WTC11 (cell line): Measurements from ENCODE around the gene RBFOX2. TPM values are rescaled to one million over a fixed set of nuclear protein-coding genes. Genes with fewer than 3 reads are reported as not detected.

Source experiments
- ATAC-seq: fragments of 200-7000 bp; cut with Tn5 transposase; 2 replicates; pipeline ENCODE4 v1.10.0; 2021; ENCODE audit warnings: mild to moderate bottlenecking, moderate library complexity
- CTCF ChIA-PET: fragments of 300-600 bp; sonication (Branson Sonifier 250); formaldehyde crosslinking; loops from one replicate; lab custom pipeline; 2021; ENCODE audit warnings: antibody characterized with exemption; lab: Charles Lee
- POLR2A ChIA-PET: fragments of 350-600 bp; sonication (Branson Sonifier 250); formaldehyde crosslinking; loops from one replicate; lab custom pipeline; 2021; ENCODE audit warnings: antibody characterized with exemption; lab: Charles Lee
- DNase-seq: peaks from one replicate; pipeline ENCODE4 v3.0.0; 2021; ENCODE audit warnings: low spot score
- H3K27ac Mint-ChIP-seq: 2 replicates; pipeline ENCODE4 v1.8.0; 2021; ENCODE audit warnings: mixed read lengths
- H3K27me3 Mint-ChIP-seq: 2 replicates; pipeline ENCODE4 v1.8.0; 2021; ENCODE audit warnings: low read depth, mild to moderate bottlenecking, moderate library complexity, mixed read lengths
- H3K36me3 Mint-ChIP-seq: 2 replicates; pipeline ENCODE4 v1.8.0; 2021; ENCODE audit warnings: mixed read lengths
- H3K4me1 Mint-ChIP-seq: 2 replicates; pipeline ENCODE4 v1.8.0; 2022; ENCODE audit warnings: mixed read lengths
- H3K4me3 Mint-ChIP-seq: 2 replicates; pipeline ENCODE4 v1.8.0; 2021; ENCODE audit warnings: mild to moderate bottlenecking, moderate library complexity, mixed read lengths
- H3K9me3 Mint-ChIP-seq: 2 replicates; pipeline ENCODE4 v1.8.0; 2021; ENCODE audit warnings: mixed read lengths
- AFF4 ChIP-seq: sonication (generic); formaldehyde crosslinking; IDR thresholded peaks from 2 replicates; pipeline ENCODE4 v1.8.1; 2023; ENCODE audit warnings: mild to moderate bottlenecking, missing genetic modification reagents, borderline replicate concordance
- AR ChIP-seq: fragments of 250-450 bp; sonication (Bioruptor Pico); IDR thresholded peaks from 2 replicates; pipeline ENCODE4 v1.9.0; 2021; ENCODE audit warnings: mild to moderate bottlenecking
- IRF1 ChIP-seq: sonication (generic); formaldehyde crosslinking; IDR thresholded peaks from 2 replicates; pipeline ENCODE4 v1.8.0; 2023; ENCODE audit warnings: missing genetic modification reagents
- JUN ChIP-seq: sonication (generic); formaldehyde crosslinking; IDR thresholded peaks from 2 replicates; pipeline ENCODE4 v1.8.0; 2023; ENCODE audit warnings: mild to moderate bottlenecking, missing genetic modification reagents
- MAX ChIP-seq: sonication (generic); formaldehyde crosslinking; IDR thresholded peaks from 2 replicates; pipeline ENCODE4 v1.8.0; 2022; ENCODE audit warnings: mild to moderate bottlenecking, missing genetic modification reagents
- OVOL2 ChIP-seq: fragments of 250-450 bp; sonication (Bioruptor Pico); IDR thresholded peaks from 2 replicates; pipeline ENCODE4 v1.9.0; 2021; ENCODE audit warnings: mild to moderate bottlenecking, borderline replicate concordance
- SMAD4 ChIP-seq: sonication (generic); formaldehyde crosslinking; IDR thresholded peaks from 2 replicates; pipeline ENCODE4 v1.8.0; 2022; ENCODE audit warnings: mild to moderate bottlenecking, missing genetic modification reagents
- SOX15 ChIP-seq: fragments of 250-450 bp; sonication (Bioruptor Pico); IDR thresholded peaks from 2 replicates; pipeline ENCODE4 v1.9.0; 2021; ENCODE audit warnings: mild to moderate bottlenecking
- TCF7 ChIP-seq: sonication (generic); formaldehyde crosslinking; IDR thresholded peaks from 2 replicates; pipeline ENCODE4 v1.8.0; 2022; ENCODE audit warnings: mild to moderate bottlenecking, low read depth, missing genetic modification reagents, moderate library complexity
- ZNF671 ChIP-seq: fragments of 250-450 bp; sonication (Bioruptor Pico); IDR thresholded peaks from 2 replicates; pipeline ENCODE4 v1.8.0; 2021; ENCODE audit warnings: mild to moderate bottlenecking
- total RNA-seq: library from RNA; stranded (reverse); gene quantifications from 3 replicates; pipeline ENCODE4 v1.2.3, GENCODE V29; 2021
- TF ChIP-seq, protein P1 (sequence below): fragments of 250-450 bp; sonication (Bioruptor Pico); IDR thresholded peaks from 2 replicates; pipeline ENCODE4 v1.9.0; 2021; ENCODE audit warnings: mild to moderate bottlenecking
- TF ChIP-seq, protein P2 (sequence below): sonication (generic); formaldehyde crosslinking; IDR thresholded peaks from 2 replicates; pipeline ENCODE4 v1.8.1; 2023; ENCODE audit warnings: mild to moderate bottlenecking, missing genetic modification reagents

Gene RBFOX2
- total RNA-seq, 1 experiment from 2014 or later, result 107 TPM

GRCh38 chr22:35711336-35711735 lies 317.3 kb downstream of the RBFOX2 start:
- CTCF ChIA-PET, result interaction anchor here (0.7 kb wide), 1 partner anchor 354 kb away, joined by 3 read pairs; no protein-coding TSS in a partner anchor

More at GRCh38 chr22:35711336-35711735, 317.3 kb downstream of the RBFOX2 start:
- Mint-ChIP-seq H3K4me3 (no peak overlapping the region), H3K4me1 (no peaks in the 10 kb centered on the region), H3K27ac (no peak overlapping the region), H3K36me3 (no peaks in the 10 kb centered on the region), H3K27me3 (no peaks in the 10 kb centered on the region), H3K9me3 (peaks cover 9% of the 10 kb centered on the region)
- POLR2A ChIA-PET, result no interaction called here
- ATAC-seq (no peak), DNase-seq (no peak)
- no peak for TF ChIP-seq SMAD4
- no peak for TF ChIP-seq OVOL2 (CRISPR knock-in tag)
- no peak for TF ChIP-seq IRF1
- TF ChIP-seq ZNF671 (CRISPR knock-in tag), result no peak
- TF ChIP-seq JUN (CRISPR knock-in tag), result no peak
- TF ChIP-seq TCF7, result no peak
- TF ChIP-seq AR (CRISPR knock-in tag), result no peak
- no peak for TF ChIP-seq AFF4 (CRISPR knock-in tag)
- TF ChIP-seq MAX (CRISPR knock-in tag), result no peak
- TF ChIP-seq, protein P1, sequence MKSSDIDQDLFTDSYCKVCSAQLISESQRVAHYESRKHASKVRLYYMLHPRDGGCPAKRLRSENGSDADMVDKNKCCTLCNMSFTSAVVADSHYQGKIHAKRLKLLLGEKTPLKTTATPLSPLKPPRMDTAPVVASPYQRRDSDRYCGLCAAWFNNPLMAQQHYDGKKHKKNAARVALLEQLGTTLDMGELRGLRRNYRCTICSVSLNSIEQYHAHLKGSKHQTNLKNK (CRISPR knock-in tag), result no peak
- TF ChIP-seq SOX15 (CRISPR knock-in tag), result no peak
- TF ChIP-seq, protein P2, sequence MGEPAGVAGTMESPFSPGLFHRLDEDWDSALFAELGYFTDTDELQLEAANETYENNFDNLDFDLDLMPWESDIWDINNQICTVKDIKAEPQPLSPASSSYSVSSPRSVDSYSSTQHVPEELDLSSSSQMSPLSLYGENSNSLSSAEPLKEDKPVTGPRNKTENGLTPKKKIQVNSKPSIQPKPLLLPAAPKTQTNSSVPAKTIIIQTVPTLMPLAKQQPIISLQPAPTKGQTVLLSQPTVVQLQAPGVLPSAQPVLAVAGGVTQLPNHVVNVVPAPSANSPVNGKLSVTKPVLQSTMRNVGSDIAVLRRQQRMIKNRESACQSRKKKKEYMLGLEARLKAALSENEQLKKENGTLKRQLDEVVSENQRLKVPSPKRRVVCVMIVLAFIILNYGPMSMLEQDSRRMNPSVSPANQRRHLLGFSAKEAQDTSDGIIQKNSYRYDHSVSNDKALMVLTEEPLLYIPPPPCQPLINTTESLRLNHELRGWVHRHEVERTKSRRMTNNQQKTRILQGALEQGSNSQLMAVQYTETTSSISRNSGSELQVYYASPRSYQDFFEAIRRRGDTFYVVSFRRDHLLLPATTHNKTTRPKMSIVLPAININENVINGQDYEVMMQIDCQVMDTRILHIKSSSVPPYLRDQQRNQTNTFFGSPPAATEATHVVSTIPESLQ (CRISPR knock-in tag), result no peak
